ENCODE data around the gene C1QTNF7.

Gene C1QTNF7

GRCh38 chr4:15414551-15415091, 13.2 kb upstream of the C1QTNF7 start:
- DNase-seq: no peak

GRCh38 chr4:15416357-15417232, 11.2 kb upstream of the C1QTNF7 start:
- no peak for DNase-seq

- no peak for DNase-seq
Observed at GRCh38 chr4:15417233-15417660, 10.6 kb upstream of the C1QTNF7 start.

DNA sequence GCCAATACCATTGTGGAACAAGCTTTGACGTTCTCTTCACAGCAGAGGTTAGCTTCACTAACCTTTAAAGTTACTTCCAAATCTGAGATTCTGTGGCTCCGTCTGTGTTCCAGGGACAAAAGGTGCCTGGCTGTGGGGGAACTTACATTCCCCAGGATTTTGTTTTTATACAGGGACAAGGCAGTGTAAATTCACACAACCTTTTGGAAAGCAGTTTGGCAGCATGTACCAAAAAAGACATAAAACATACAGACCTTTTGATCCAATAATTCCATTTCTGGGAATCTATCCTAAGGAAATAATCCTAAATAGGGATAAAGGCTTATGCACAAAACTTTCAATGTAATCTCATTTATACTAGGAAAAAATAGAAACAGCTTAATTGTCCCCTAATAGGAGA, 8.9 kb upstream of the C1QTNF7 start:
- DNase-seq: no peak

- DNase-seq: no peak
Observed at GRCh38 chr4:15420642-15421041, 7.2 kb upstream of the C1QTNF7 start.

DNA sequence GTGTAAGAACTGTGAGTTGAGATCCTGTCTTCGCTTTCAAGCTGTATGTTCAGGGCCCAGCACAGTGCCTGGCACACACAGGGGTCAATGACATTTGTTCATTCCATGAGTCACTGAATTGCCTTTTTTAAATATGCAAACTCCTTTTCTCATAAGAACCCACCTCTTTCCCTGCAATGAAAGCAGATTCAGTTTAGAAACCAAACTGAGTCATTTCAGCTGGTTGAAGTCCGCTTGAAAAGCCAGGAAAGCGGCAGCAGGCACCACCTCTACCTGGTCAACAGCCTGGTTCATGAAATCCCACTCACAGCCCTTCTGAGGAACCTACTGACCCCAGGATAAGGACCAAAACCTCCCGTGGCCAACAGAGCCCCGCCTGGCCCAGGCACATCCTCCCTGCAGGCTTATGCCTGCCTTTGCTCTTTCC, 4.5 kb upstream of the C1QTNF7 start:
- DNase-seq: no peak

DNA sequence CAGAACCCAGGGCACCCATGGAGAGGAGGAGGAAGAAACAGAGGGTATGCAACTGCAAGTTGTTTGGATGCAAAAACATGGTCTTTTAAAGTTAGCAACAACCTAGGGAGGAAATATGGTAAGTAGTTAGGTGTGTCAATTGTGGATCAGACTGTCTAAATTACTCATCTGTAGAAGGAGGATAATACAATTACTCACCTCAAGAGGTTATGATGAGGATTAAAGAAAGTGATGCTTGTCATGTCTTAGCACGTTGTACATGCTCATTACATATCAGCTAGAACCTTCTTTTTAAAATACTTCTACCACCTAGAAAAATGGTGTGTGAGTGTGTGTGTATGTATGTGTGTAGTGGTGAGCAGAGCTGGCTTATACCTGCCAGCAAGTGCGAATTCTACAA, 2.3 kb upstream of the C1QTNF7 start:
- no peak for DNase-seq

DNA sequence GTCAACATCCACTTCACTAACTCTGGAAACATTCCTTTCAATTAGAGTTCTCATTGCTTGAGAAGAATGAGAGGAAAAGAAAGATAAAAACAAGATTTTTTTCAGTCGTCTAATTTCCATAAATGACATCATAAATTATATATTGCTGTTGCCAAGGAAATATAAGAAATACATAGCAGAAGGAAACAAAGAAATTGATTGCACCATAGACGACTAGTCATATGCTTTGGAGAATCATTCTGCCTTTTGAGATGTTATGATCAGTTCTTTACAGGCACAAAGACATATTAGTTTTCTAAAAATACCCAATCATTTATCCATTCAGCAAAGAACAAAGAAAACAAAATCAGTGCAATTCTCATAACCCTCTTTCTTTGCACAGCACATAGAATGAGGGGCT, 672 bp upstream of the C1QTNF7 start:
- no peak for DNase-seq

DNA sequence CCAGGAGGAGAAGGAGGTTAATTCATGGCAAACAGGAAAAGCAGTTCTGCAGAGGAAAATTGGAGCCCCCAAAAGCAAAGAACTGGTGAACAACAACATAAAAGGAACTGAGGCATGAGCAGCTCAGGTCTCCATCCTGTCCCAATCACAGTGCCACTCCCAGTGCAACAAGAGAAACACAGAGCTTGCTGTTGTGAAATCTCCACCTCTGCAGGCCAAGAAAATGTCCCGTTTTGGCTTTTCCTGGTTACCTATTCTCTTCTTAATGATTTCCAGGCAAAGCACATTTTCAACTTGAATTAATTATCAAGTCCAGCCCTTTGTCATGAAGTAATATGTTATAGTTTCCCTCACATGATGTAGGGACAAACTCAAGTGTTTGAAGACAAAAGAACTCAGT, 778 bp downstream of the C1QTNF7 start:
- DNase-seq: no peak

DNA sequence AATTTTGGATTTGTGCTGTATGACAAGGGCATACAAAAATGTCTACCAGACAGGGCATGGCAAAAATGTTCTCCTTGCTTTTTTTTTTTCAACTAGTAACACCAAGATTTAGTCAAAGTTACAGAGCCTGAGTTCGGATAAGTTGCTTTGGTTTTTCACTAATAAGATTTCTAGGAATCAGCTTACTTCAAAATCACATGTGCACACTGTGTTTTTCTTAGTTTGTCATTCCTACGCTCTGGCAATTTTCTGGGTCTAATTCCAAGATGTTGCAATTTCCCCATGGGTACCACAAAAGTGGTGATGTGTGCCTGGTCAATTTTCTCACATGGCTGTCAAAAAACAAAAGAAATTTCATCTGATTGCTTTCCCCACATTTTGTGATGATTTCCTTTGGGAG, 6.3 kb downstream of the C1QTNF7 start:
- DNase-seq: no peak

GRCh38 chr4:15434676-15435075, 6.8 kb downstream of the C1QTNF7 start:
- DNase-seq: no peak

GRCh38 chr4:15436513-15436912, 8.7 kb downstream of the C1QTNF7 start:
- no peak for DNase-seq

DNA sequence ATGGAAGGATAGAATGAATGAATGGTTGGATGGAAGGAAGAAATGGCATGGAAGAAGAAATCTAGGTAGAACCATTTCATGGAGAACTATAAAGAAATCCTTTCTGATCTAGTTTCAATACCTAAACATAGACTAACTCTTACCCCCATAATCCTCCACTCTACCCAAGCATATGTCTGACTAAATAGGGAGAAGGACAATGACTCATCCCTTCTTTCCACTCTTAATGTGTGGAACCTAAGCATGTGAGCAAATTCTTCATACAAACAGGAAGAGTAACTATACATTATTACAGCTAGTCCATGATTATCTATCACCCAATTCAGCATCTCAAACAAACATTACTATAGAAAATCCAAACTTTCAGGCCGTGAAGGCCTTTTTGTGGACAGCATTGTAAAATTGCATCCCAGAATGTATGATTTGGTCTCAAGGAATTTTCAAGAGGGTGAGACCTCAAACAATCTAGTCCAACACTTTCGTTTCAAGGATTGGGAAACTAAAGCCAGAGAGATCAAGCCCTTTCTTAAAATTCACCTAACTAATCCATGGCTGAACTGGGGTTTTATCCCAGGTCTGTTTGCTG, 11.2 kb downstream of the C1QTNF7 start:
- no peak for DNase-seq

DNA sequence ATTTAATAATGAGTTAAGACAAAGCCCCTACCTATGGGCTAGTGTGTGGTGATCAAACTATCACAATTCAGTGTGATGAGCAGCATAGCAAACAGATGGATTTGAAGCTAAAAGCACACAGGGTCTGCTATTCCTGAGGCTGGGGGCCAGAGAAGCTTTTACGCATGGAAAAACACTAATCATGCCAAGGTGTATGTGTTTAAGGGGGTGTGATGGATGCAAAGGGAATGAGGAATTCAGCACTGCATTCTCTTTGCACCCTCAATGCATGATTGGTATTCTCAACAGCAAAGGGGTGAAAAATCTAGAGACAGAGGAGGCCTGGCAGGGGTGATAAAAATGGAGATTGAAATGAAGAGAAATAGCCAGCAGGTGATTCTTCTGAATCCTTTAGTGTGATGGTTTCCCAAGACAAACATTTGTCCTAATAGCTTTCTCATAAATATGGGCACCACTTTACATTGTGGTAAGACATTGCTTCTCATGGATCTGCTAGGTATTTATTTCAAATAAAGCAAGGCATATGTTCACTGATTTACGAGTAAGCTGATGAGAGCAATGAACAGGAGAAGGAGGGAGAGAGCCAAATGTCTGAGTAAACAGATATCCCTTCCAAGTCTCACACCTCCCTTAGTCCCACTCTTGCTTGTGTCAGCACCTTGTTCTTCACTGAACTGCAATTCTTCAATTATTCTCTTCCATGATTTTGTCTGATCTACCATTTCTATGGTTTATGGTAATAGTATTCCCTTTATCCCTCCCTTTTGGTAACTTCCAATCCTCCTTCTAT, 15.7 kb downstream of the C1QTNF7 start:
- no peak for DNase-seq

DNA sequence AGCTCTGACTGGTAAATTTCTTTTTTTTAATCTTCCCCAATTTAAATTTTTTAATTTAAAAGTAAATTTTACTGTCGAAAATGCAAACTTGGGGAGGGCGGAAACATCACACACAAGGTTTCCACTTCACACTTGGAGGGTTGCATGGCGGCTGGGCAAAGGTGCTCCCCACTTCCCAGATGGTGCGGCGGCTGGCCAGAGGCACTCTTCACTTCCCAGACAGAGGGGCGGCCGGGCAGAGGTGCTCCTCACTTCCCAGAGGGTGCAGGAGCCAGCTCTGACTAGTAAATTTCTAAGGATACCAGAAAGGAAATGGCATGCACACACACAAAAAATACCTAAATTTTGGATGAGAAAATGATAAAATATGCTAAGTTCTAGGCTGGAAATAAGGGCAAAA, 16.4 kb downstream of the C1QTNF7 start:
- no peak for DNase-seq

GRCh38 chr4:15444879-15445547, 17.2 kb downstream of the C1QTNF7 start:
- no peak for DNase-seq

GRCh38 chr4:15451181-15451865, 23.5 kb downstream of the C1QTNF7 start:
- DNase-seq: no peak

DNA sequence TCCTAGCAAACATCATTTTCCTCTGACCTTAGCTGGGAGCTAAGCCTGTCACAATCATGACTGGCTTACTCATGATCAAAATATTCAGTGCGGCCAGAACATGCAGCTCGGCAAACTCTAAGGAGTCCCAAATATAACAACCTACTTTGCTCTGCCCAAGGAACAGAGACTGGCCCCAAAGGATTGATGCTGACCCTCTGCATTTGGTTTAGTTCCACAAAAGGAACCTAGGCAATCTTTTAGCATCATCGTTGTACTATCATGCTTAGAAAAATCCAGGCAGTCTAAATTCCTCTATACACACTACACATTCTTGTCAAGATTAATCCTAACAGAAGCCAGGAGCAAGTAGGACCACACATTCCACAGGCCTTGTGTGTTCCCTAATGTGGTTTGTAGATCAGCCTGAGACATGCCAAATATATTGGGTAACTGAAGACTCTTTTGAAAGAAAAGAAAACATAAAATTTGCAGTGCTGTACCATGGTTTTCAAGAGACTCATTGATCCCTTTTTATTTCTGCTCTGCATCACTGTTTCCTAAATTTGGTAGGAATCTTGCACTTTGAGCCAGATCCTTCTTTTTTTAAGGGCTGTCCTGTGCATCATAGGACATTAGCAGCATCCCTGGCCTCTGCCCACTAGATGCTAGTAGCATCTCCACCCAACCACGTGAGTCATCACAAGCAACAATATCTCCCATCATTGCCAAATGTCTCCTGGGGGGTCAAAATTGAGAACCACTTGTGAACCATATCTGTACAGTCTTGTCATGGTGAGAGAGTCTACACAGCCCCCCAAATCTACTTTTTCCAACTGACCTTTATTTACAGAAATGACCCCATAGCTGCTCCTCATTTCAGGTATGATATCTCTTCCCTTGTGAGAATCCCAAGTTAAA, 24.3 kb downstream of the C1QTNF7 start:
- DNase-seq: no peak

DNA sequence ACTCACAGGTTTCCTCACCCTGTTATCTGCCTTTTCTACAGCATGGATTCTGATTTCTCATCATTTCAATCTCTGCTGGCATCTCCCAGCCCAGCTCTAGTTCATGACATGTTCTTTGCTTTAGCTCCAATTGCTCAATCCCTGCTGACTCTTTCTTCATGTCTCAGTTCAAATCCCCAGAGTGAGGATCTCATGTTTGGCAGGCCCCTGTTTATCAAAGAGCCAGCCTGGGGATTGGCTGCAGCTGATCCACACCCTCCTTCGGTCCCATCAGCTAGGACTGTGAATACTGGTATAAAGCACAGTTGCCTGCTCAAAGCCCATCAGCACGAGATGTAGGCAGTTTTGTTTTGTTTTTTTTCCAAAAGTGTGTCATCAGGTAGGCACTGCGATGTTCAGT, 27.5 kb downstream of the C1QTNF7 start:
- no peak for DNase-seq

DNA sequence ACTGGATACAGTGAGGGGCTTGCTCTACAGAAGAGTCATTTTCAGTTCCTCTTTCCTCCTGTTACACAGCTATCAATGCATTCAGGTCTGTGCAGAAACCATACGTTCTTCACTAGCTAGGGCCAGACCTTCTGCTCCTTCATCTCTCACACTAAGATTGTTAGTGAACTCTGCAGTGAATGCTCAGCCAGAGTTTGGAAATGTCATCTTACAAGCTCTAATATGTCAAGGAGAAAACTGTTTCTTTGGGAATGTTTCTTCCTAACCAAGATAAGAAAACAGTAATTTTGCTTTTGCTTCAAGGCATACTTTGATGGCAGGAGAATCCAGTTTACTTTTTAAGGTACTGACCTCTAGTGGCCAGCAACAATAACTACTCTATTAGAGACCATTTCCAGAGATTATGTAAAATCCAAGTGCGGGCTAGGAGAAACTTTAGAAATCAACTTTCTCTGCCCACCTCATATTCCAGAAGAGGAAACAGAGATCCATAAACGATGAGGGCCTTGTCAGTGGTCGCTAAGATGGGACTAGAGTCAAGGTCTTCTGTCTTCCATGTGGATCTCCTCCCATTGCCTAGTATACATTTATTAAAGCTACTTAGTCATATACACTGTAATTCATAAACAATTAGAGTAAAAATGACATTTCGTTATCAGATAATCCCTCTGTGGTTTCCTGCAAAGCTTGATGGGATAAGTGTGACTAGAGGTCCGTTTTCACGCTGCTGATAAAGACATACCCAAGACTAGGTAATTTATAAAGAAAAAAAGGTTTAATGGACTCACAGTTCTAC, 29.8 kb downstream of the C1QTNF7 start:
- DNase-seq: no peak
